HK-2 (cell line): Measurements from ENCODE around the gene NCAM1.

Source experiments
- DNase-seq: peaks from one replicate; pipeline ENCODE4 v3.0.0-alpha.2; 2018; ENCODE audit not compliant: unreplicated experiment

NCAM1 gene

DNA sequence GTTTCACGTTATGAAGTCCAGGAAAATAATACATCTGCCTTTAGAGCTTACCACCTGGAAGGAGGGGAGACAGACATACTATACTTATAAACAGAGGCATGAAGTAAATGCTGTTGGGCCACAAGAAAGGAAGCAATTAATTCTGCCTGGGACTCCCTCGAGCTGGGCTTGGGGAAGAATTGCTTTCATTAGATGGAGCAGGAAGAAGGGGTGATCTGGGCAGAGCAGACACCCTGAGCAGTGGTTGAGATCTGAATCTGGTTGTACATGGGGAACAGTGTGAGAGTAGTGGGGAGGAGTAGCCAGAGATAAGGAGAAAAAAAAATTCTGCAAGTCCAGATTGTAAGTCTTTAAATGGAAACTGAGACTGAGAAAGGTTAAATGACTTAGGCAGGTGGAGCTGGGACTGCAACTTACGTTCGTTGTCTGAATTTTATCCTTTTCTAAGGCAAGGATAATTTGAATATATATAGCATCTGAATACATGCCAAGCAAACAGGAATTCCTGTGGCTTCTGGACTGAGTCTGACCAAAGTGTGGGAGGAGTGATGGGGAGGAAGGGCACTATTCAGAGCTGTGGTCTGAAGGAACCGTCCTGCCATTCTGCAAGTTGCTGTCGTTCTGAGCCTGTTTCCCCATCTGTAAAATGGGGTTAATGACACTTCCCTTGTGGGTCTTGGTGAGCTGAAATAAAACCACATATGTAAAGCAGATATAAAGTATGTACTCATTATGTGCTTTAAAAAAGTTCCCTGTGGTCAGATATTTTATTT, 7.9 kb downstream of the NCAM1 start:
- DNase-seq, result no peak

DNA sequence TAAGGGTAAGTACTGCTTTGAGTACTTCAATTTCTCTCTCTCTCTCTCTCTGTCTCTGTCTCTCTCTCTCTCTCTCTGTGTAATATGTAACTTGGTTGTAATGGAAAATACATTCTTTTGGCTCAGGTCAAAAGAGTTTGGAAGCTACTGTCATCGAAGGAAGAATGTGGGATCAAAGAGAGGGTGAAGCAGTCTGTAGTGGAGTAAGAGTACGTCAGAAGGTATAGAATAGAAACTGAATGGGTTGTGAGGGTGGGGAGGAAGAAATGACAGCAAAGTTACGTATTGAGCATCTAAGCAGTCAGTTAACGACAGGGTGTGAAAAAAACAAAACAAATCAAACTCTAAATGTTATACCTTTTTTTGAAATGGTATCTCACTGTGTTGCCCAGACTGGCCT, 10.0 kb downstream of the NCAM1 start:
- no peak for DNase-seq

DNA sequence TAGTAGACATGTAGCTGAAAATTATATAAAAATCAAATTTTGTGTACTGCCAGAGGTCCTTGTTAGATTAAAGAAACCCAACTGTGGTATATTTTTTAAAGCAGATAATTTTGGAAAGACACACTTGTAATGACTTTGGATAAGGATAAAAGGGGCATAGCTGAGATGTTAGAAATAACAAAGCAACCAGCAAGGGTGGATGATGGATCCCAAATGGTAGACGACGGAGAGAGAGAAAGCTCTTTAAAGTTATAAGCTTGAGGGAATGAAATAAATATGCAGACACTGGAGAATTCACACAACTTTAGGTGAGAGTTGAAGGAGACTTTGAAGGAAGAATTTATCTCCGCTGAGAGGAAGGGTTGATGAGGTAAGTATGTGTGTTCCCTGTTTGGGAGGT, 10.6 kb downstream of the NCAM1 start:
- DNase-seq, result no peak

DNA sequence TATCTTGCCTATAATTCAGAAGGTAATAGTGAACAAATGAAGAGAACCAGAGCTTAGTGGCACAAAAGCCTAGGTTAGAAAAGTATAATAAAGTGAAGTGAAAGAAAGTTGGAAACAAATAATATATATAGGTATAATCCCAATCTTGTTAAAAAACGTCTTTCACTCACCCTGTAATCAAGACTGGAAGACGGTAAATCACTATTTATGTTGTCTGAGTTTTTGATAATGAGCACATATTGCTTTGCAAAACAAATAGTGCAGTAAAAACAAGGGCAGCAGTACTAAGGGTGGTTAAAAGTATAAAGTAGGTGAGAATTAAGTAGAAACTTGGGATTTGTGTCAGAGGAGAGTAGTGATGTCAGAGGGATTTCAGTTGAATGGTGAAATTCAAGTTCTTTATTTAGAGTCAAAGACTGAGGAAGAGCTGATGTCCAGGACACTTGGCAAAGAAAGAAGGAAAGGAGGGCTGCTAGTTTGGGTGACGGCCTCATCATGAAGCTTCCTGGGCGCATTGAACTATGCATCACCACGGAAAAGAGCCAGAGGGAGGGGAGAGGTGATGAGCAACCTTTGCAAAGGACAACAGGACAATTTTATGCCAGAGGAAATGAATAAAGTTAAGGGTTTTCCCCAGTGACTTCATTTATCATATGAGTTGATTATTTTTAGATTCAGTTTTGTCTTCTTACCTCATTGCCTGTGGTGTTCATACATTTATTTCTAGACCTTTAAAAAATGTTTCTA, 11.4 kb downstream of the NCAM1 start:
- no peak for DNase-seq

DNA sequence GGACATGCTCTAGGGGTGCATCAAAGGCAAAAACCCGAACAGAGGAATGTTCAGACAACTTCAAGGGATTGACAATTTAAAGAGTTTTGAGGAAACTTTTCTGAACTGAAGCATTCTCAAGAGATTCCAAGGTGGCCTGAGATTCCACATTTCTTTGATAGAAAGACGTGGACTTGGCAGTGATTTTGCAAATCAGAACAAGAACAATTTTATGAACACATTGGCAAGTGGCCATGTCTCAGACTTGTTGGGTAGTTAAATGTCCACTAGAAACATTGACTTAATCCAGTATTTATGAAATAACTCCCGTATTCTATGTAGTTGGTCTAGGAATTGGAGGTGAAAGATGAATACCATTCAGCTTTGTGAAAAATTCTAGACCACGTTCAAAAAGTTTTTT, 13.8 kb downstream of the NCAM1 start:
- DNase-seq, result no peak

DNA sequence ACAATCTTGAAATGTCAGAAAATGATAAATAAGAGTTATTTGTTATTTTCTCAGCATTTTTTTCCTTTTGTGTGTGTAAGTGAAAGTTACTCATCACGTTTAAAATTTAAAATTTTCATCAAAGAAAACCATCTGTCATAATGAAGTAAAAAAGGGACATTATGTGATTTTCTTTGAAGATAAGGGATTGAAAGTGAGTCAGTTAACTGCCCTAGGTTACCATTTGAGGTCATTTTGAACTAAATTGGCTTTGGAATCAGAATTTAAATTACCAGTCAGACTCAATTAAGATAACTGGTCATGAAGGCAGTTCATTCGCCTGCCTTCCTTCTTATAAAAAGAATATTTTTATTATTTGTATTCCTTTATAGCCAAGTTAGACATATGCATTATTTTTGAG, 14.3 kb downstream of the NCAM1 start:
- DNase-seq, result no peak

DNA sequence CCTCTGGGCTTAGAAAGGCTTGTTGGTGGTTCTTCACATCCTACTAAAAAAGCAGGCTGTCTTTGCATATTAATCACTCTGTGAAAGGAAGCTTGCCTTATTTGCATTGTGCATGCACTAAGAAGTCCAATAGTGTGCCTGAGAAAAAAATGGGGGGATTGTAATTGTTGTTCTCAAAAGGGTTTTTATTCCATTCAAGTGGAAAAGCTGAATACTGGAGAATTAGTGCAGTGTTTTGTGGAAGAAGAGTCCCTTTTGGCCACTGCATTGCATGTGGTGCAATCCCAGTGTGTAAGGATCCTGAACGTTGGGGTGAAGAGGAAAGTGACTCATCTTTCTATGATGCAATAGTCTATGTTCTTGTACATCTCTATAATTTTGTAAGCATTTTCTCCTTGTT, 16.5 kb downstream of the NCAM1 start:
- DNase-seq, result no peak

DNA sequence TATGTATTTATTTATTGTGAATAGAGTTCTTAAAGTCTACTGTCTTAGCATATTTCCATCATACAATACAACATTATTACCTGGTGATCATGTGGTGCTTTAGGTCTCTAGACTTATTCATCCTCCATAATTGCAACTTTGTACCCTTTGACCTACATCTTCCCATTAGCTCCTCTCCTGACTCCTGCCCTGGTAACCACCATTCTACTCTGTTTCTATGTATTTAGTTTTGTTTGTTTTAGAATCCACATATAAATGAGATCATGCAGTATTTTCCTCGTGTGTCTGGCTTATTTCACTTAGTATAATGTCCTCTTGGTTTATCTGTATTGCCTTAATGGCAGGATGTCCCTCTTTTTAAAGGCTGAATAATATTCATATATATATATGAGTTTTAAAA, 22.7 kb downstream of the NCAM1 start:
- no peak for DNase-seq

DNA sequence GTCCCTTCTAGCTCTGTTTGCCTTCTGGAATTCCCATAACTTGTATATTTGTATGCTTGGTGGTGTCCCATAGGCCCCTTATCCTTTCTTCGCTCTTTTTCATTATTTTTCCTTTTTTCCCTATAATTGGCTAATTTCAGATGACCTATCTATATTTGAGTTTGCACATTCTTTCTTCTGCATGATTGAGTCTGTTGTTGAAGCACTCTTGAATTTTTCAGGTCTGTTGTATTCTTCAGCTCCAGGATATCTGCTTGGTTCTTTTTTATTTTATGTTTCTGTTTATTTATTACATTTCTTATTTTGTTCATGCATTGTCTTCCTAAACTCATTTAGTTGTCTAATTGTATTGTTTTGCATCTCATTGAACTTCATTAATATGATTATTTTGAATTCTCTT, 28.0 kb downstream of the NCAM1 start:
- DNase-seq, result no peak

DNA sequence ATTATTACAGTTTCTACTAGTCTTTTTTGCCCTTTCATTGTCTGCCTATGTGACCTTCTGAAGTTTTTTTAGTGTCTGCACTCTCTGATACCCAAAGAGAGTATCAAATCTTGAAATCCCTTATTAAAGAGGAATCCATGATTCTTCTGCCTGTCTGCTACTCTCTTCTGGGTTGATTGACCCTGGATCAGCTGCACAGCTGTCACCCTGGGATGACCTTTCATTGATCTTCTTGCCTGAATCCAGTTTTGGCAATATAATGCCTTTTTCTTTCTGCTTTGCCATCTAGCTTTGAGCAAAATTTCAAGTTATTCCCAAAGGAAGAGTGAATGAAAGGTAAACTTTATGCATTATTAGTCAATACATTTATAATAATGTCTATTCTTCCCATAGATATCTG, 32.6 kb downstream of the NCAM1 start:
- no peak for DNase-seq

DNA sequence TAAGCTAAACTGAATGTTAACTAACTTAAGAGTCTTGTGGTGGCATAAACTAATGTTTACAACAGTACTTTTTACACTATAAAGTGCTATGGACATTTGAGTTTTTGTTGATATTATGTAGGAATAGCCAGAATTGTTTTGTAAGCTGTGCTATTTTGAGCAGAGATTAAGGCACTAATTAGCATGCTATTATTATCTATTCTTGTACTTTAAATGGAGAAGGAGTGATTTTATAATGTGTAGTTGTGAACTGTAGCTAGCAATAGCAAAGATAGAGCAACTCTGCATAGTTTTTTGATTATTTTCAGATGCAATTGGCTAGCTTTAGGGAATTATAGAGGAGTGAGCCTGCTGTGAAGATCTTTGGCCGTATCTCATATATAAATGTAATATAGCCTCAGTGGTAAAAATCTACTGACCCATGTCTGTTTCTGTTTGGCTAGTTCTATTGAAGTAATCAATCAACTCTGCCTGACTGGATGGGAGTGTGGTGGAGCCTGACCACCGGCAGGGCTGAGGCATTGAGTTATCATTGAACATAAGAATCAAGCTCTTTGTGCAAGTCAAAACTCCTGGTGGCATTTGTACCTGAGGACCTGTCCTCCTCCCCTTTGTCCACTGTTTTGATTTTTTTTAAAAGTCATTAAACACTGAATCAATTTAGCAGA, 34.3 kb downstream of the NCAM1 start:
- no peak for DNase-seq

DNA sequence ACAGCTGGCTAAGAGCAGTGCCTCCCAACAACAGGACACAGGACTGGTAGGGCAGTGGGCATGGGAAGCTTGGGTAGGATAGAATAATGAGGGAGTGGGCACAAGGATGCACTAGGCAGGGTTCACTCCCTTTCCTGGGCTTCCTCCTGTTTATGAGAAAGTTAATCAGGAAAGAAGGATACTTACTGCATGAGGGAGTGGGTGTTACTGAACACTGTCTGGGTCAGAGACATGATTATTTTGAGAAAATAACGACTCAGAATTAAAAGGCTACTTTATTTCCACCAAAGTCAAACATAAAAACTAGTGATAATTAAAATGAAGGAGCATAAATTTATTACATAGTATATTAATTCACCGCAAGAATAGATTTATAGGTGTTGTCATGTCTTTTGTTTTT, 35.8 kb downstream of the NCAM1 start:
- DNase-seq, result no peak

DNA sequence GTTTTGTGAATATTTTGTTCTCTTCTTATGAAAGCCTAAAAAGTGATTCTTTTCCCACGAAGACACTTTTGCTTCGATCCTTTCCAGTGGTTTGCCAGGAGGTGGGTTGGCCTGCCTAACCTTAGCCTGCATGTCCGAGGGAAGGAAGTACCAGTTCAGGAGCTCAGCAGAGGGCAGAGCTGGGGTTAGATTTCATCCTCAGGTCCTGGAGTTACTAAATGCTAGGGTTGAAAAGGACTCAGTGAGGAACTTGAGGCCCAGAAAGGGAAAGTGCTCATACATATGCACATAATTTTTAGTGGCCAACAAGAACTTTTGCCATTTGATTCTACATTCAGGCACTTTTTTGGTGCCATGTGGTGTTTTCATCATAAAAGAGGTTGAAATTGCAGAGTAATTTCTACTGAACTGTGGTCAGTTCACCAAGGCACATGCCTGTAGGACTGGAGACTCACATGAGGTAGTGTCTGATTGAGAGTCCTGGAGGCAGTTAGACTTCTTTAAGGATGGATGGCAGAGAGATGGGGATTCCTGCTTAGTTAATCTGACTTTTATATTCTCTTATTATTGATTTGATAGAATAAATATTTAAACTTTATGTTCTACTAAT, 36.7 kb downstream of the NCAM1 start:
- DNase-seq, result no peak

DNA sequence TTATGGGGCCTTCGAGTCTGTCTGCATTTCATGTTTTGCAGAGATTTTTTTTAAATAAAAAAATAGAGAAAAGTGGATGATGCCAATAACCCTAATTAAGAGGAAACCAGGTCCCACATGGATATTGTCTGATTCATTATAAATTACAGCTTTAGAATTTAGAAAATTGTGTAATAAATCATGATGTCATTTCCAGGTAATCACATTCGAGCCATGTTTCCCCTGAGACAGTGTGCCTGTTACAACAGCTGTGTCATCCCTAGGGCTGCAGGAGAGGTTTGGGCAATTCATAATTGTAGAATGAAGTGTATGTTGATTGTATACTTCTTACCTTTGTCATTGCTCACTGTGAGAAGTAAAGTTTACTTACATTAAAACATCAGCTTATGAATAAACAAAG, 38.3 kb downstream of the NCAM1 start:
- no peak for DNase-seq

DNA sequence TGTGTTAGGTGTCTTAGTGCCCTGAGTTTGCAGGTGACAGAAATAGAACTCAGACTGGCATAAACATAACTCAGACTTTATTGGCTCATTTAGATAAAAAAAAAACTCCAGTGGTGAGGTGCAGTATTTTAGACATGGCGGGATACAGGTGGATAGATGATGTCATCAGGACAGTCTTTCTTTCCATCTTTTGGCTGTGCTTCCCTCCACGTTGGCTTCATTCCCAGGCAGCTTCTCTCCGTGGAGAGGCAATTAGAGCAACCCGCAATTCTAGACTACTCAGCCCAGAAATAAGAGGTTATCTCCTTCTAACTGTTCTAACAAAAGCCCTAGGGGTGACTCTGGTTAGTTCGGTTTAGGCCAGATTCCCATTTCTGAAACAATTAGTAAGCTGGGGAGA, 40.5 kb downstream of the NCAM1 start:
- DNase-seq, result no peak

DNA sequence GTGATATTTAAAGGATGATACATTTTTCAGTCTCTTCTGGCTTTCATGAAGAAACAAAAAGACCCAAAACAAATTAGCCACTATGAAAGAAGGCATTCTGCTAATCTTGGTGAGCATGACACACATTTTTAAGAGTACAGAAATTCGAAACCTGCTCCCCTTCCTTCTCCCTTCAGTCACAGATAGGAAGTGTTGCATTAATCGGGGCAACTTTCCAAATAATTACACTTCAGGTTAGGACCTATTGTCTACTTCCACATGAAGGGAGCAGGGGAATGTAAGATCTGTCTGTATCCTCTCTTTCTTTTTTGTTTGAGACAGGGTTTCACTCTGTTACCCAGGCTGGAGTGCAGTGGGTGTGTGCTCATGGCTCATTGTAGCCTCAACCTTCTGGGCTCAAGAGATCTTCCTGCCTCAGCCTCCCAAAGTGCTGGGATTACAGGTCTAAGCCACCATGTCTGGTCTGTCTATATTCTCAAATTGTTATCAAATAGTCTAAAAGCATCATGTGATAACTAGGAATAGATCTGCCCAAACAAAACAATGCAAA, 45.8 kb downstream of the NCAM1 start:
- no peak for DNase-seq

DNA sequence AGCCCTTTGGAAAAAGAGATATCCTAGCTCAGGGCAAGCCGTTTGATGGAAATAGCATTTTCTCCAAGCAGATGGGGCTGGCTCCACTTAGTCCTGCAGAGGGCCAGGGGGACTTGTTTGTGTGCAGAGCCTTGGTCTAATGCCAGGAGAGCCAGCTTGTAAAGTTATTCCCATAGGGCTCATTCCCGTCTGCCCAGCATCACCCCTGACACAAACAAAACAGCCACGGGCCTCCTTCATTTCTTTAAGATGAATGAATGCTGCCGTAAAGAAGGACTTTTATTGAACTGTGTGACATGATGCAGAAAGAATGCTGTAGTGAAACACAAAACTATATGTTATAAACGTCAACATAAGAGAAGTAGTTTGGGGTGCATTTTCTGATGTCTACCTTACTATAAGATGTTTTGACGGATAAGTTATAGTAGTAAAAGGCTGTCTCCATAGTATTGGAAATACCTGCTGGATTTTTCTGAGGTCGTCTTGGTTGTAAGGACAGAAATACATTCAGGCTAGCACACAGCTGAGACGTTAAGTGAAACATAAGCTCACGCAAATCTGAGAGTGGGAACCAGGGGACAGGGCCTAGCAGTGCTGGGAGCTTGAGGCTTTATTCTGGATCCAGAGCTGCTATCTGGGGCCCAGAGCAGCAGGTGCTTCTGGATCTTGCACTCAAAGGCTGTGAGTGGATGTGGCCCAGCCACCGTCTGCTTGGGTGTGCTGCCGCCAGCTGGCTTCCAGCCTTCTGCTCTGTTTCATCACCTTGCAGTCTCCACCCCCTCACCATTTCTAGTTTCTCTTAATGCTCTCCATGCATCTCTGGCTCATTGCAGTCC, 53.3 kb downstream of the NCAM1 start:
- no peak for DNase-seq

DNA sequence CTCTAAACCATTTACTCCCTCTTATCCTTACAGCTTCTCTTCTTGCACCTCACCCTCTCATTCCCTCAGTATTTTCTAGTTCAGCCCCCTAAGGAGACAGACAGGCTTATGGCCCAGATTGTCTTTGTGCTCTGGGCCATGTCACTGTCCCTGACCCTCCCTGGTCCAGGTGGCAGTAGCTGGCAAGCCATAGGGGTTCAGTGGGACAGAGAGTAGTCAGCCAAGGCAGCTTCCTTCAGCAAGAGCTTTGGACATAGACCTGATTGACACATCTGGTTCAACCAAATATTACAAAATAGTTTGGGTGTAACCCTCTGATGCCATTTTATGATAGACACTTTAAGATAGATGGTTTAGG, 53.9 kb downstream of the NCAM1 start:
- DNase-seq, result no peak

DNA sequence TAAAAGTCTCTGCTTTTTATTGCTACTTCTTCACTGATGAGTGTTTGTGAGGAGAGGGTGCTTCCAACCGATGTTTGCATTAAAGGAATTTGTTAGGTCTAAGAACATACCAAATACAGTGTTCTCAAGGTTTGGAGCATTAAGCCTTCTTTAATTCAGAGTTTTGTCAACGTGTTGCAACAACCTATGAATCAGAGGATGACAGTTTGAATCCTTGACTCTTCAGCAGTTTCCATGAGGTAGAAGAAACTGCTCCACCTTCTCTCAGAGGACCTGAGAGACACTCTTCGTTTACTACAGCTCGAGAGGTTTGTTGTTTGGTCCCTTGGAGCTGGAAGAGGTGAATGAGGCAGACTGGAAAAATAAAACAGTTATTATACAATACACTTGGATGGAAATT, 55.7 kb downstream of the NCAM1 start:
- no peak for DNase-seq

DNA sequence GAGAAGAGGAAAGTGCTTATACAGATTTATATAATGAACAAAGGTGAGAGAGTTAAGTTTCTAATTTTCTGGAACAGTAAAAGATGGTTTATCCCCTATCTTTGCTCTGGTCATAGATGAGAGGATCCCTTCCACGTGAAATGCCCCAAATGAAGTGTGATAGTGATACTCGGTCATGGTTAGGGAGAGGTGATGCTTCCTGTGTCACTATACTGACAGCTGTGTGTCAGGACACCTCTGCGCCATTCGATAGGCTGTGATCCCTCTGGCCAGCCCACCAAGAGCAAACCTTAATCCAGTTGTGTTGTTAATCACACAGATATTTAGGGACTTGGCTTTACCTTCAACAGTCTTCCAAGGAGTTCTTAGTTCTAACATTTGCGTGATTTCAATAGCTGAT, 57.7 kb downstream of the NCAM1 start:
- no peak for DNase-seq

DNA sequence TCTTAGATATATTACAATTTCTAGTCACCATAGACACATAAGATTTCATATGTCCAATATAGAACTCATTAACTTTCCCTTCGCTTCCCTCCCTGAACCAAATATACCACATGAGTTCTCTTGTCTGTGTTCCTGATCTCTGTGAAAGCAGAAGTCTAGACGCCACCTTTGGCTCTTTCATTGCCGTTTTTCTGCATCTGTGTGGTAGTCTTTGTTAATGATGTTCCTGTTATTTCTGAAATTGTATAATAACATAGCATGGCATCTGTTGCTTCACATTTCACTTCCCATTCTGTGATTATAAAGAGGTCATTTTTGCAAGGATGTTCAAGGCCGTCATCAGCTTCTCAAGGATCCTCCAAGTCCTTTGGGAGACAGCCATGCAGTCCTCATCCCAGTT, 58.5 kb downstream of the NCAM1 start:
- no peak for DNase-seq

DNA sequence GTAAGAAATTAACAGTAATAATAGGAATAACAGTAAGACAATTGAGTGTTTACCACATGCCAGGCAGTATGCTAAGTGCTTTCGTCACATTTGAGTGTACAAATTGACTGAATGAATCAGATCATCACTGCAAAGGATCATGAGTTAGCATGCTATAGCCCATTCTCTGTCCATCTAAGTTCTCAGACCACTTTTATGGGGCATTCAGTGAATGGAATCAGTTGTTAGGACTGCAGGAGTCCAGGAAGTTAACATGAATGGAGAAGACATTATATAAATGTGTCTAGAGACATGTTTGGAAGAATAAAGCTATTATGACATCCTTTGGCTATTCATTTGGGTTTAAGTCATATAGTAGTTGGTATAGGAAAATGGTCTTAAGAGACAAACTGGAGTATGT, 59.9 kb downstream of the NCAM1 start:
- DNase-seq, result no peak
